ENCODE data around the gene ABCG2.

The ABCG2 gene

GRCh38 chr4:88158489-88159228 lies at the start of gene ABCG2:
TSS of gene ABCG2 (minus strand) at chr4:88158639. CDS start at chr4:88139995, 18,644 bp downstream.
- peak; percentile 15 for DNase-seq

GRCh38 chr4:88208156-88208555 lies 49.7 kb upstream of the ABCG2 start:
- no peak for DNase-seq

GRCh38 chr4:88207171-88207570 lies 48.7 kb upstream of the ABCG2 start:
- DNase-seq, result no peak

- no peak for DNase-seq
Observed at GRCh38 chr4:88204882-88205281, 46.4 kb upstream of the ABCG2 start.

GRCh38 chr4:88202443-88202842 lies 44.0 kb upstream of the ABCG2 start:
- no peak for DNase-seq

- no peak for DNase-seq
Observed at GRCh38 chr4:88200186-88200585, 41.7 kb upstream of the ABCG2 start.

GRCh38 chr4:88196523-88197185 lies 38.2 kb upstream of the ABCG2 start:
- DNase-seq, result no peak

- no peak for DNase-seq
Observed at GRCh38 chr4:88196013-88196365, 37.5 kb upstream of the ABCG2 start.

GRCh38 chr4:88195328-88196012 lies 37.0 kb upstream of the ABCG2 start:
- DNase-seq, result no peak

GRCh38 chr4:88191404-88191803 lies 33.0 kb upstream of the ABCG2 start:
- no peak for DNase-seq

GRCh38 chr4:88189881-88190585 lies 31.6 kb upstream of the ABCG2 start:
- DNase-seq, result no peak

- DNase-seq, result no peak
Observed at GRCh38 chr4:88189418-88189738, 30.9 kb upstream of the ABCG2 start.

GRCh38 chr4:88188738-88189417 lies 30.4 kb upstream of the ABCG2 start:
- no peak for DNase-seq

GRCh38 chr4:88187766-88188165 lies 29.3 kb upstream of the ABCG2 start:
- DNase-seq, result no peak

- DNase-seq, result no peak
Observed at GRCh38 chr4:88185906-88186305, 27.5 kb upstream of the ABCG2 start.

GRCh38 chr4:88179261-88179660 lies 20.8 kb upstream of the ABCG2 start:
- no peak for DNase-seq

- no peak for DNase-seq
Observed at GRCh38 chr4:88178626-88179231, 20.3 kb upstream of the ABCG2 start.

GRCh38 chr4:88177983-88178625 lies 19.7 kb upstream of the ABCG2 start:
- no peak for DNase-seq

- DNase-seq, result no peak
Observed at GRCh38 chr4:88172987-88173386, 14.5 kb upstream of the ABCG2 start.

- no peak for DNase-seq
Observed at GRCh38 chr4:88171206-88171605, 12.8 kb upstream of the ABCG2 start.

- DNase-seq, result no peak
Observed at GRCh38 chr4:88169298-88169697, 10.9 kb upstream of the ABCG2 start.

GRCh38 chr4:88166608-88167007 lies 8.2 kb upstream of the ABCG2 start:
- no peak for DNase-seq

Data from GOT3 (cell line).